ENCODE measurements around the gene FGD4. TPM values are rescaled to one million over a fixed set of nuclear protein-coding genes. Genes with fewer than 3 reads are reported as not detected.
"Not testable (repeated sequence)": the region's sequence is repeated elsewhere in the genome, so short reads cannot be mapped to it uniquely, and the experiment has no call there.

FGD4 gene
- total and polyA plus RNA-seq, 7 donors = 7.8 to 19.1 (median 11.3) TPM

GRCh38 chr12:32507942-32508320 is 108.6 kb downstream of the FGD4 start:
- intact Hi-C loops (cut with DNase I) = no loop called here
- 50 to 67% methylated on average over 3 of the region's 3 CpGs for WGBS, 2 donors
- DNase-seq = no peak
- Histone ChIP-seq H3K27me3 (no peaks in the 10 kb centered on the region), H3K36me3 (no peaks in the 10 kb centered on the region), H3K9me3 (no peaks in the 10 kb centered on the region), H3K4me1 (no peaks in the 10 kb centered on the region), H3K27ac (no peak overlapping the region), H3K4me3 (no peak overlapping the region)
- no peak for TF ChIP-seq POLR2AphosphoS5 (IDR thresholded peaks at IDR 0.05)
- no peak for TF ChIP-seq POLR2A (IDR thresholded peaks at IDR 0.05)
- TF ChIP-seq EP300 (IDR thresholded peaks at IDR 0.05) = no peak
- no peak for TF ChIP-seq CTCF (IDR thresholded peaks at IDR 0.05)

GRCh38 chr12:32508626-32509025 is 109.3 kb downstream of the FGD4 start:
- WGBS, 2 donors = 90 to 95% methylated on average over 3 of the region's 3 CpGs
- Histone ChIP-seq H3K4me1 (no peaks in the 10 kb centered on the region), H3K9me3 (no peaks in the 10 kb centered on the region), H3K27me3 (no peaks in the 10 kb centered on the region), H3K4me3 (no peak overlapping the region), H3K36me3 (no peaks in the 10 kb centered on the region), H3K27ac (no peak overlapping the region)
- TF ChIP-seq EP300 (IDR thresholded peaks at IDR 0.05) = no peak
- TF ChIP-seq CTCF (IDR thresholded peaks at IDR 0.05) = no peak
- TF ChIP-seq POLR2AphosphoS5 (IDR thresholded peaks at IDR 0.05) = no peak
- no peak for TF ChIP-seq POLR2A (IDR thresholded peaks at IDR 0.05)
- DNase-seq = no peak
- intact Hi-C loops (cut with DNase I) = no loop called here

- 73 to 81% methylated on average over 2 of the region's 2 CpGs for whole genome bisulfite sequencing, 2 donors
- TF ChIP-seq EP300 (IDR thresholded peaks at IDR 0.05) (no peak), CTCF (IDR thresholded peaks at IDR 0.05) (no peak), POLR2AphosphoS5 (IDR thresholded peaks at IDR 0.05) (no peak), POLR2A (IDR thresholded peaks at IDR 0.05) (no peak)
- H3K27me3 ChIP-seq = no peaks in the 10 kb centered on the region
- no peaks in the 10 kb centered on the region for H3K36me3 ChIP-seq
- intact Hi-C loops (cut with DNase I) = no loop called here
- H3K27ac ChIP-seq = no peak overlapping the region
- no peaks in the 10 kb centered on the region for H3K9me3 ChIP-seq
- H3K4me1 ChIP-seq = no peaks in the 10 kb centered on the region
- no peak overlapping the region for H3K4me3 ChIP-seq
- no peak for DNase-seq
These were observed 110.2 kb downstream of the FGD4 start for GRCh38 chr12:32509328-32510091.

DNA sequence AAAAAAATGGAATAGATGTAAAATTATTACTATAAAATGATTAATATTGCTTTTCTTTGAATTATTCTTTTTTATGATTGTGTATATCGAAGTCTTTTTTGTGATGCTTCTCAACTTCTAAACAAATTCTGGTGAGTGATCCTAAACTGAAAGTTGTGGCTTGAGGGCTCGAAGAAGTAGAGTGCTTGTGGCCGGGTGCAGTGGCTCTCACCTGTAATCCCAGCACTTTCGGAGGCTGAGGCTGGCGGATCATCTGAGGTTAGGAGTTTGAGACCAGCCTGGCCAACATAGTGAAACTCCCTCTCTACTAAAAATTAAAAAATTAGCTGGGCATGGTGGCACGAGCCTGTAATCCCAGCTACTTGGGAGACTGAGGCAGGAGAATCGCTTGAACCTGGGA is 112.6 kb downstream of the FGD4 start:
- H3K27ac ChIP-seq; DNase-seq; H3K36me3 ChIP-seq; H3K4me3 ChIP-seq; intact Hi-C loops (cut with DNase I); H3K4me1 ChIP-seq; H3K27me3 ChIP-seq; H3K9me3 ChIP-seq: not testable (repeated sequence)
- WGBS, 2 donors = 92 to 93% methylated on average over 7 of the region's 7 CpGs

GRCh38 chr12:32512379-32512778 is 113.0 kb downstream of the FGD4 start:
- Histone ChIP-seq H3K36me3 (no peaks in the 10 kb centered on the region), H3K27ac (no peak overlapping the region), H3K9me3 (no peaks in the 10 kb centered on the region), H3K4me3 (no peak overlapping the region), H3K27me3 (no peaks in the 10 kb centered on the region), H3K4me1 (no peaks in the 10 kb centered on the region)
- TF ChIP-seq POLR2A (IDR thresholded peaks at IDR 0.05) (no peak), CTCF (IDR thresholded peaks at IDR 0.05) (no peak), POLR2AphosphoS5 (IDR thresholded peaks at IDR 0.05) (no peak), EP300 (IDR thresholded peaks at IDR 0.05) (no peak)
- intact Hi-C loops (cut with DNase I) = no loop called here
- no peak for DNase-seq
- WGBS, 2 donors = 90 to 97% methylated on average over 2 of the region's 2 CpGs
